Osteocyte (in vitro differentiated cells): Measurements from ENCODE around the gene GOLGA8K. TPM values are rescaled to one million over a fixed set of nuclear protein-coding genes. Genes with fewer than 3 reads are reported as not detected.
"Not testable (repeated sequence)": the region's sequence is repeated elsewhere in the genome, so short reads cannot be mapped to it uniquely, and the experiment has no call there.

Experiments used
- DNase-seq: peaks from one replicate; pipeline ENCODE4 v3.0.0; 2021; ENCODE audit warnings: mixed read lengths; ENCODE audit not compliant: unreplicated experiment; ENCODE audit errors: extremely low spot score
- H3K27ac Mint-ChIP-seq: one replicate; pipeline ENCODE4 v1.8.0; 2021; ENCODE audit warnings: mild to moderate bottlenecking, mixed read lengths; ENCODE audit not compliant: unreplicated experiment
- H3K27me3 Mint-ChIP-seq: one replicate; pipeline ENCODE4 v1.8.0; 2021; ENCODE audit warnings: mixed read lengths; ENCODE audit not compliant: unreplicated experiment
- H3K36me3 Mint-ChIP-seq: one replicate; pipeline ENCODE4 v1.8.0; 2021; ENCODE audit warnings: mixed read lengths; ENCODE audit not compliant: unreplicated experiment
- H3K4me1 Mint-ChIP-seq: one replicate; pipeline ENCODE4 v1.8.0; 2021; ENCODE audit warnings: mixed read lengths; ENCODE audit not compliant: unreplicated experiment
- H3K4me3 Mint-ChIP-seq: one replicate; pipeline ENCODE4 v1.8.0; 2021; ENCODE audit warnings: mild to moderate bottlenecking, moderate library complexity, mixed read lengths; ENCODE audit not compliant: unreplicated experiment
- H3K9me3 Mint-ChIP-seq: one replicate; pipeline ENCODE4 v1.8.0; 2021; ENCODE audit warnings: mixed read lengths; ENCODE audit not compliant: unreplicated experiment
- total RNA-seq: library from RNA; stranded (reverse); gene quantifications from 2 replicates; pipeline ENCODE4 v1.2.1, GENCODE V29; 2021

GOLGA8K gene
- total RNA-seq, 1 donor from 2014 or later, result 0.75 TPM

- not testable (repeated sequence) for H3K36me3 Mint-ChIP-seq, H3K9me3 Mint-ChIP-seq, H3K27ac Mint-ChIP-seq, H3K4me1 Mint-ChIP-seq, H3K27me3 Mint-ChIP-seq, H3K4me3 Mint-ChIP-seq, DNase-seq
Measured at GRCh38 chr15:32352748-32353147, 50.3 kb downstream of the GOLGA8K start.

- H3K36me3 Mint-ChIP-seq, H3K9me3 Mint-ChIP-seq, H3K27ac Mint-ChIP-seq, H3K4me3 Mint-ChIP-seq, DNase-seq, H3K27me3 Mint-ChIP-seq, H3K4me1 Mint-ChIP-seq: not testable (repeated sequence)
Measured at GRCh38 chr15:32350563-32351220, 52.4 kb downstream of the GOLGA8K start.

- not testable (repeated sequence) for H3K27ac Mint-ChIP-seq, H3K36me3 Mint-ChIP-seq, H3K27me3 Mint-ChIP-seq, H3K4me3 Mint-ChIP-seq, H3K4me1 Mint-ChIP-seq, H3K9me3 Mint-ChIP-seq, DNase-seq
Measured at GRCh38 chr15:32347037-32347436, 56.1 kb downstream of the GOLGA8K start.

- H3K27ac Mint-ChIP-seq, H3K4me3 Mint-ChIP-seq, DNase-seq, H3K27me3 Mint-ChIP-seq, H3K4me1 Mint-ChIP-seq, H3K36me3 Mint-ChIP-seq, H3K9me3 Mint-ChIP-seq: not testable (repeated sequence)
Measured at GRCh38 chr15:32345978-32346547, 57.0 kb downstream of the GOLGA8K start.

GRCh38 chr15:32343921-32344320 lies 59.2 kb downstream of the GOLGA8K start:
- not testable (repeated sequence) for H3K4me3 Mint-ChIP-seq, H3K27me3 Mint-ChIP-seq, DNase-seq, H3K9me3 Mint-ChIP-seq, H3K36me3 Mint-ChIP-seq, H3K27ac Mint-ChIP-seq, H3K4me1 Mint-ChIP-seq

Other genes with a start within 250 kb of the GOLGA8K start
- 2.4 and 2.5 TPM in 2 replicates for gene GOLGA8O, start 52.3 kb upstream of the GOLGA8K start, total RNA-seq
- gene GOLGA8N, start 190.2 kb upstream of the GOLGA8K start, total RNA-seq, result 7.9 and 9.2 TPM in 2 replicates
- gene ARHGAP11A, start 212.2 kb upstream of the GOLGA8K start, total RNA-seq, result 15.5 and 17.6 TPM in 2 replicates
- 0.52 and 0.54 TPM in 2 replicates for gene SCG5, start 238.4 kb upstream of the GOLGA8K start, total RNA-seq